ENCODE results near the gene CAPN2. TPM values are rescaled to one million over a fixed set of nuclear protein-coding genes. Genes with fewer than 3 reads are reported as not detected.

The CAPN2 gene
- total and polyA plus RNA-seq, 2 experiments from 2014 or later, result 8.4 to 17.8 TPM

DNA sequence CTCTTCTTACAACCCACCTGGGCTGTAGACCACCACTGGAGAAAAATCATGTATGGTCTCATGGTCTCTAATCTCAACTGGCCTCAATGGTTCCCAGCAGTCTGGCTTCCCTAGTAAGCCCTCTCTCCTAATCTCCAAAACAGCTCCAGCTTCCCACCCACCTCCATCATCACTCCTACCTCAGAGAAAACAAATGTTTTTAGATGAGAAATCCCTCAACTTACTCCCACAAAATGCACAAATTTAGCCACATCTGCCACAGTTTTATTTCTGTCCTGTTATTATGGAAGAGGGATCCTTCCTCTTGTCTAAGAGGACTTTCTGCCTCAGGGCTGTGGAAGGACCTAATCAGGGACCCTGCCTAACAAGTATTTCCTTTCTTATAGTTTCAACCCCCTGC, 101.3 kb downstream of the CAPN2 start:
- no peak for ATAC-seq
- peaks cover 12% of the 10 kb centered on the region for H4K20me1 ChIP-seq (replicated peaks; ENCODE audit: insufficient read depth)
- H2AFZ ChIP-seq, result no peak overlapping the region
- Mint-ChIP-seq H3K27ac (no peak overlapping the region), H3K9me3 (no peaks in the 10 kb centered on the region), H3K36me3 (ENCODE audit: low read depth) (peaks cover 51% of the 10 kb centered on the region), H3K4me3 (no peak overlapping the region), H3K27me3 (ENCODE audit: insufficient read depth, low read depth, poor library complexity) (no peaks in the 10 kb centered on the region), H3K4me1 (no peaks in the 10 kb centered on the region)
- H3K27me3 ChIP-seq (ENCODE audit: insufficient read depth), result no peaks in the 10 kb centered on the region
- H3F3A ChIP-seq (replicated peaks; ENCODE audit: low read depth), result no peaks in the 10 kb centered on the region
- H3K4me2 ChIP-seq, result no peak overlapping the region
- no peak overlapping the region for H3K4me3 ChIP-seq
- H3K4me1 ChIP-seq (ENCODE audit: insufficient read depth), result no peaks in the 10 kb centered on the region
- H3K36me3 ChIP-seq (ENCODE audit: insufficient read depth), result peaks cover 5% of the 10 kb centered on the region
- H3K9me2 ChIP-seq (ENCODE audit: insufficient read depth), result no peaks in the 10 kb centered on the region
- no peak overlapping the region for H3K27ac ChIP-seq (ENCODE audit: low read depth)
- TF ChIP-seq, protein P1, sequence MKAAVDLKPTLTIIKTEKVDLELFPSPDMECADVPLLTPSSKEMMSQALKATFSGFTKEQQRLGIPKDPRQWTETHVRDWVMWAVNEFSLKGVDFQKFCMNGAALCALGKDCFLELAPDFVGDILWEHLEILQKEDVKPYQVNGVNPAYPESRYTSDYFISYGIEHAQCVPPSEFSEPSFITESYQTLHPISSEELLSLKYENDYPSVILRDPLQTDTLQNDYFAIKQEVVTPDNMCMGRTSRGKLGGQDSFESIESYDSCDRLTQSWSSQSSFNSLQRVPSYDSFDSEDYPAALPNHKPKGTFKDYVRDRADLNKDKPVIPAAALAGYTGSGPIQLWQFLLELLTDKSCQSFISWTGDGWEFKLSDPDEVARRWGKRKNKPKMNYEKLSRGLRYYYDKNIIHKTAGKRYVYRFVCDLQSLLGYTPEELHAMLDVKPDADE (IDR thresholded peaks at IDR 0.05), result no peak
- TF ChIP-seq ZNF114 (CRISPR knock-in tag; IDR thresholded peaks at IDR 0.05) (no peak), CREB1 (CRISPR knock-in tag; IDR thresholded peaks at IDR 0.05; ENCODE audit: low read depth) (no peak), ZNF331 (CRISPR knock-in tag; IDR thresholded peaks at IDR 0.05; ENCODE audit: low read depth) (no peak), NANOG (IDR thresholded peaks at IDR 0.05; ENCODE audit: borderline replicate concordance) (no peak), POLR2AphosphoS5 (IDR thresholded peaks at IDR 0.05; ENCODE audit: low read depth) (no peak), EZH2 (IDR thresholded peaks at IDR 0.05; ENCODE audit: low read depth, unreplicated experiment) (no peak), EZH2phosphoT487 (IDR thresholded peaks at IDR 0.05; ENCODE audit: unreplicated experiment) (no peak), STAT1 (IDR thresholded peaks at IDR 0.05; ENCODE audit: unreplicated experiment) (no peak), JUNB (IDR thresholded peaks at IDR 0.05; ENCODE audit: unreplicated experiment) (no peak)
- TF ChIP-seq, protein P2, sequence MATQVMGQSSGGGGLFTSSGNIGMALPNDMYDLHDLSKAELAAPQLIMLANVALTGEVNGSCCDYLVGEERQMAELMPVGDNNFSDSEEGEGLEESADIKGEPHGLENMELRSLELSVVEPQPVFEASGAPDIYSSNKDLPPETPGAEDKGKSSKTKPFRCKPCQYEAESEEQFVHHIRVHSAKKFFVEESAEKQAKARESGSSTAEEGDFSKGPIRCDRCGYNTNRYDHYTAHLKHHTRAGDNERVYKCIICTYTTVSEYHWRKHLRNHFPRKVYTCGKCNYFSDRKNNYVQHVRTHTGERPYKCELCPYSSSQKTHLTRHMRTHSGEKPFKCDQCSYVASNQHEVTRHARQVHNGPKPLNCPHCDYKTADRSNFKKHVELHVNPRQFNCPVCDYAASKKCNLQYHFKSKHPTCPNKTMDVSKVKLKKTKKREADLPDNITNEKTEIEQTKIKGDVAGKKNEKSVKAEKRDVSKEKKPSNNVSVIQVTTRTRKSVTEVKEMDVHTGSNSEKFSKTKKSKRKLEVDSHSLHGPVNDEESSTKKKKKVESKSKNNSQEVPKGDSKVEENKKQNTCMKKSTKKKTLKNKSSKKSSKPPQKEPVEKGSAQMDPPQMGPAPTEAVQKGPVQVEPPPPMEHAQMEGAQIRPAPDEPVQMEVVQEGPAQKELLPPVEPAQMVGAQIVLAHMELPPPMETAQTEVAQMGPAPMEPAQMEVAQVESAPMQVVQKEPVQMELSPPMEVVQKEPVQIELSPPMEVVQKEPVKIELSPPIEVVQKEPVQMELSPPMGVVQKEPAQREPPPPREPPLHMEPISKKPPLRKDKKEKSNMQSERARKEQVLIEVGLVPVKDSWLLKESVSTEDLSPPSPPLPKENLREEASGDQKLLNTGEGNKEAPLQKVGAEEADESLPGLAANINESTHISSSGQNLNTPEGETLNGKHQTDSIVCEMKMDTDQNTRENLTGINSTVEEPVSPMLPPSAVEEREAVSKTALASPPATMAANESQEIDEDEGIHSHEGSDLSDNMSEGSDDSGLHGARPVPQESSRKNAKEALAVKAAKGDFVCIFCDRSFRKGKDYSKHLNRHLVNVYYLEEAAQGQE (IDR thresholded peaks at IDR 0.05; ENCODE audit: unreplicated experiment), result no peak
- TF ChIP-seq, protein P3, sequence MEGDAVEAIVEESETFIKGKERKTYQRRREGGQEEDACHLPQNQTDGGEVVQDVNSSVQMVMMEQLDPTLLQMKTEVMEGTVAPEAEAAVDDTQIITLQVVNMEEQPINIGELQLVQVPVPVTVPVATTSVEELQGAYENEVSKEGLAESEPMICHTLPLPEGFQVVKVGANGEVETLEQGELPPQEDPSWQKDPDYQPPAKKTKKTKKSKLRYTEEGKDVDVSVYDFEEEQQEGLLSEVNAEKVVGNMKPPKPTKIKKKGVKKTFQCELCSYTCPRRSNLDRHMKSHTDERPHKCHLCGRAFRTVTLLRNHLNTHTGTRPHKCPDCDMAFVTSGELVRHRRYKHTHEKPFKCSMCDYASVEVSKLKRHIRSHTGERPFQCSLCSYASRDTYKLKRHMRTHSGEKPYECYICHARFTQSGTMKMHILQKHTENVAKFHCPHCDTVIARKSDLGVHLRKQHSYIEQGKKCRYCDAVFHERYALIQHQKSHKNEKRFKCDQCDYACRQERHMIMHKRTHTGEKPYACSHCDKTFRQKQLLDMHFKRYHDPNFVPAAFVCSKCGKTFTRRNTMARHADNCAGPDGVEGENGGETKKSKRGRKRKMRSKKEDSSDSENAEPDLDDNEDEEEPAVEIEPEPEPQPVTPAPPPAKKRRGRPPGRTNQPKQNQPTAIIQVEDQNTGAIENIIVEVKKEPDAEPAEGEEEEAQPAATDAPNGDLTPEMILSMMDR (conservative IDR thresholded peaks at IDR 0.05; ENCODE audit: low read depth in 2 of 2), result no peak
- TF ChIP-seq, protein P4, sequence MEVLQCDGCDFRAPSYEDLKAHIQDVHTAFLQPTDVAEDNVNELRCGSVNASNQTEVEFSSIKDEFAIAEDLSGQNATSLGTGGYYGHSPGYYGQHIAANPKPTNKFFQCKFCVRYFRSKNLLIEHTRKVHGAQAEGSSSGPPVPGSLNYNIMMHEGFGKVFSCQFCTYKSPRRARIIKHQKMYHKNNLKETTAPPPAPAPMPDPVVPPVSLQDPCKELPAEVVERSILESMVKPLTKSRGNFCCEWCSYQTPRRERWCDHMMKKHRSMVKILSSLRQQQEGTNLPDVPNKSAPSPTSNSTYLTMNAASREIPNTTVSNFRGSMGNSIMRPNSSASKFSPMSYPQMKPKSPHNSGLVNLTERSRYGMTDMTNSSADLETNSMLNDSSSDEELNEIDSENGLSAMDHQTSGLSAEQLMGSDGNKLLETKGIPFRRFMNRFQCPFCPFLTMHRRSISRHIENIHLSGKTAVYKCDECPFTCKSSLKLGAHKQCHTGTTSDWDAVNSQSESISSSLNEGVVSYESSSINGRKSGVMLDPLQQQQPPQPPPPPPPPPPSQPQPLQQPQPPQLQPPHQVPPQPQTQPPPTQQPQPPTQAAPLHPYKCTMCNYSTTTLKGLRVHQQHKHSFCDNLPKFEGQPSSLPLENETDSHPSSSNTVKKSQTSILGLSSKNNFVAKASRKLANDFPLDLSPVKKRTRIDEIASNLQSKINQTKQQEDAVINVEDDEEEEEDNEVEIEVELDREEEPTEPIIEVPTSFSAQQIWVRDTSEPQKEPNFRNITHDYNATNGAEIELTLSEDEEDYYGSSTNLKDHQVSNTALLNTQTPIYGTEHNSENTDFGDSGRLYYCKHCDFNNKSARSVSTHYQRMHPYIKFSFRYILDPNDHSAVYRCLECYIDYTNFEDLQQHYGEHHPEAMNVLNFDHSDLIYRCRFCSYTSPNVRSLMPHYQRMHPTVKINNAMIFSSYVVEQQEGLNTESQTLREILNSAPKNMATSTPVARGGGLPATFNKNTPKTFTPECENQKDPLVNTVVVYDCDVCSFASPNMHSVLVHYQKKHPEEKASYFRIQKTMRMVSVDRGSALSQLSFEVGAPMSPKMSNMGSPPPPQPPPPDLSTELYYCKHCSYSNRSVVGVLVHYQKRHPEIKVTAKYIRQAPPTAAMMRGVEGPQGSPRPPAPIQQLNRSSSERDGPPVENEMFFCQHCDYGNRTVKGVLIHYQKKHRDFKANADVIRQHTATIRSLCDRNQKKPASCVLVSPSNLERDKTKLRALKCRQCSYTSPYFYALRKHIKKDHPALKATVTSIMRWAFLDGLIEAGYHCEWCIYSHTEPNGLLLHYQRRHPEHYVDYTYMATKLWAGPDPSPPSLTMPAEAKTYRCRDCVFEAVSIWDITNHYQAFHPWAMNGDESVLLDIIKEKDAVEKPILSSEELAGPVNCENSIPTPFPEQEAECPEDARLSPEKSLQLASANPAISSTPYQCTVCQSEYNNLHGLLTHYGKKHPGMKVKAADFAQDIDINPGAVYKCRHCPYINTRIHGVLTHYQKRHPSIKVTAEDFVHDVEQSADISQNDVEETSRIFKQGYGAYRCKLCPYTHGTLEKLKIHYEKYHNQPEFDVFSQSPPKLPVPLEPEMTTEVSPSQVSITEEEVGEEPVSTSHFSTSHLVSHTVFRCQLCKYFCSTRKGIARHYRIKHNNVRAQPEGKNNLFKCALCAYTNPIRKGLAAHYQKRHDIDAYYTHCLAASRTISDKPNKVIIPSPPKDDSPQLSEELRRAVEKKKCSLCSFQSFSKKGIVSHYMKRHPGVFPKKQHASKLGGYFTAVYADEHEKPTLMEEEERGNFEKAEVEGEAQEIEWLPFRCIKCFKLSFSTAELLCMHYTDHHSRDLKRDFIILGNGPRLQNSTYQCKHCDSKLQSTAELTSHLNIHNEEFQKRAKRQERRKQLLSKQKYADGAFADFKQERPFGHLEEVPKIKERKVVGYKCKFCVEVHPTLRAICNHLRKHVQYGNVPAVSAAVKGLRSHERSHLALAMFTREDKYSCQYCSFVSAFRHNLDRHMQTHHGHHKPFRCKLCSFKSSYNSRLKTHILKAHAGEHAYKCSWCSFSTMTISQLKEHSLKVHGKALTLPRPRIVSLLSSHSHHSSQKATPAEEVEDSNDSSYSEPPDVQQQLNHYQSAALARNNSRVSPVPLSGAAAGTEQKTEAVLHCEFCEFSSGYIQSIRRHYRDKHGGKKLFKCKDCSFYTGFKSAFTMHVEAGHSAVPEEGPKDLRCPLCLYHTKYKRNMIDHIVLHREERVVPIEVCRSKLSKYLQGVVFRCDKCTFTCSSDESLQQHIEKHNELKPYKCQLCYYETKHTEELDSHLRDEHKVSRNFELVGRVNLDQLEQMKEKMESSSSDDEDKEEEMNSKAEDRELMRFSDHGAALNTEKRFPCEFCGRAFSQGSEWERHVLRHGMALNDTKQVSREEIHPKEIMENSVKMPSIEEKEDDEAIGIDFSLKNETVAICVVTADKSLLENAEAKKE (CRISPR knock-in tag; IDR thresholded peaks at IDR 0.05), result no peak
- no peak for DNase-seq (ENCODE audit: low spot score)
- H3K79me2 ChIP-seq (replicated peaks; ENCODE audit: insufficient read depth), result peaks cover 36% of the 10 kb centered on the region
